Measurements from ENCODE around the gene KLKB1. TPM values are rescaled to one million over a fixed set of nuclear protein-coding genes. Genes with fewer than 3 reads are reported as not detected.

Gene KLKB1
- total RNA-seq, 2 experiments from 2014 or later, result not detected

- intact Hi-C loops (cut with micrococcal nuclease; ENCODE audit: unreplicated experiment), result no loop called here
- no peaks in the 10 kb centered on the region for H3K9me2 ChIP-seq (ENCODE audit: insufficient read depth, low read length)
- BruUV-seq (replicated peaks), result no TSS peak
- no peak overlapping the region for H3K4me2 ChIP-seq (ENCODE audit: low read length)
- H3K9me3 ChIP-seq (ENCODE audit: low read length), result no peaks in the 10 kb centered on the region
- H2AFZ ChIP-seq (ENCODE audit: low read length), result no peak overlapping the region
- DNase-seq (ENCODE audit: low spot score), result no peak
- no peaks in the 10 kb centered on the region for H4K20me1 ChIP-seq (ENCODE audit: insufficient read depth, low read length)
- H3K79me2 ChIP-seq (ENCODE audit: insufficient read depth, low read depth, low read length), result no peaks in the 10 kb centered on the region
- TF ChIP-seq EZH2phosphoT487 (IDR thresholded peaks at IDR 0.05; ENCODE audit: borderline replicate concordance, low read depth, low read length) (no peak), CTCF (conservative IDR thresholded peaks at IDR 0.05; ENCODE audit: low read length) (no peak)
- no peaks in the 10 kb centered on the region for H3K36me3 ChIP-seq (ENCODE audit: insufficient read depth, low read length)
- no peak overlapping the region for H3K27ac ChIP-seq (ENCODE audit: low read depth, low read length, poor library complexity, severe bottlenecking)
- ChIA-PET POLR2A (interaction anchor here (1.1 kb wide), 1 partner anchor 26 kb away, joined by 3 read pairs; no protein-coding TSS in a partner anchor), CTCF (ENCODE audit: unreplicated experiment) (no interaction called here)
- no peak overlapping the region for H3K4me3 ChIP-seq (ENCODE audit: low read depth, low read length, poor library complexity, severe bottlenecking)
- H3K4me1 ChIP-seq (ENCODE audit: insufficient read depth, low read length, poor library complexity, severe bottlenecking), result no peaks in the 10 kb centered on the region
Measured at GRCh38 chr4:186217733-186218293, 9.5 kb upstream of the KLKB1 start.

- ChIA-PET CTCF (ENCODE audit: unreplicated experiment) (no interaction called here), POLR2A (interaction anchor here (0.5 to 0.6 kb wide), 2 partner anchors 643 to 1940 kb away, joined by 3 read pairs; no protein-coding TSS in a partner anchor)
- H3K79me2 ChIP-seq (ENCODE audit: insufficient read depth, low read depth, low read length), result no peaks in the 10 kb centered on the region
- TF ChIP-seq CTCF (conservative IDR thresholded peaks at IDR 0.05; ENCODE audit: low read length), result no peak
- TF ChIP-seq EZH2phosphoT487 (IDR thresholded peaks at IDR 0.05; ENCODE audit: borderline replicate concordance, low read depth, low read length), result no peak
- H3K36me3 ChIP-seq (ENCODE audit: insufficient read depth, low read length), result no peaks in the 10 kb centered on the region
- DNase-seq (ENCODE audit: low spot score), result no peak
- no peak overlapping the region for H3K4me2 ChIP-seq (ENCODE audit: low read length)
- H3K4me3 ChIP-seq (ENCODE audit: low read depth, low read length, poor library complexity, severe bottlenecking), result no peak overlapping the region
- H3K9me3 ChIP-seq (ENCODE audit: low read length), result 0 out of 2 replicates have a peak, but pooled peaks cover 6% of the 10 kb centered on the region
- no peaks in the 10 kb centered on the region for H4K20me1 ChIP-seq (ENCODE audit: insufficient read depth, low read length)
- no peak overlapping the region for H2AFZ ChIP-seq (ENCODE audit: low read length)
- no TSS peak for BruUV-seq (replicated peaks)
- no peaks in the 10 kb centered on the region for H3K9me2 ChIP-seq (ENCODE audit: insufficient read depth, low read length)
- H3K27ac ChIP-seq (ENCODE audit: low read depth, low read length, poor library complexity, severe bottlenecking), result no peak overlapping the region
- H3K4me1 ChIP-seq (ENCODE audit: insufficient read depth, low read length, poor library complexity, severe bottlenecking), result no peaks in the 10 kb centered on the region
- intact Hi-C loops (cut with micrococcal nuclease; ENCODE audit: unreplicated experiment), result no loop called here
Measured at GRCh38 chr4:186221624-186222023, 5.7 kb upstream of the KLKB1 start.

GRCh38 chr4:186225848-186226247 lies 1.5 kb upstream of the KLKB1 start:
- intact Hi-C loops (cut with micrococcal nuclease; ENCODE audit: unreplicated experiment), result no loop called here

More at GRCh38 chr4:186225848-186226247, 1.5 kb upstream of the KLKB1 start:
- no peak overlapping the region for H2AFZ ChIP-seq (ENCODE audit: low read length)
- DNase-seq (ENCODE audit: low spot score), result no peak
- ChIA-PET POLR2A (interaction anchor here (0.5 kb wide), 1 partner anchor 233 kb away, joined by 3 read pairs; no protein-coding TSS in a partner anchor), CTCF (ENCODE audit: unreplicated experiment) (no interaction called here)
- TF ChIP-seq CTCF (conservative IDR thresholded peaks at IDR 0.05; ENCODE audit: low read length) (no peak), EZH2phosphoT487 (IDR thresholded peaks at IDR 0.05; ENCODE audit: borderline replicate concordance, low read depth, low read length) (no peak)
- no peak overlapping the region for H3K27ac ChIP-seq (ENCODE audit: low read depth, low read length, poor library complexity, severe bottlenecking)
- no peaks in the 10 kb centered on the region for H3K9me2 ChIP-seq (ENCODE audit: insufficient read depth, low read length)
- H3K4me1 ChIP-seq (ENCODE audit: insufficient read depth, low read length, poor library complexity, severe bottlenecking), result no peaks in the 10 kb centered on the region
- no peak overlapping the region for H3K4me3 ChIP-seq (ENCODE audit: low read depth, low read length, poor library complexity, severe bottlenecking)
- no peaks in the 10 kb centered on the region for H4K20me1 ChIP-seq (ENCODE audit: insufficient read depth, low read length)
- H3K4me2 ChIP-seq (ENCODE audit: low read length), result no peak overlapping the region
- BruUV-seq (replicated peaks), result no TSS peak
- no peaks in the 10 kb centered on the region for H3K36me3 ChIP-seq (ENCODE audit: insufficient read depth, low read length)
- no peaks in the 10 kb centered on the region for H3K79me2 ChIP-seq (ENCODE audit: insufficient read depth, low read depth, low read length)
- 0 out of 2 replicates have a peak, but pooled peaks cover 6% of the 10 kb centered on the region for H3K9me3 ChIP-seq (ENCODE audit: low read length)

Data from OCI-LY7 (cell line).